Spleen (tissue), 7 donors: ENCODE measurements around the gene AKAP6.

Source experiments
- POLR2A ChIP-seq, 3 donors: fragments of 450-650 bp; IDR thresholded peaks; one replicate each; pipeline ENCODE4 v1.5.1; 2017; ENCODE audit warnings: antibody characterized with exemption in 3 of 3, mild to moderate bottlenecking in 1 of 3
- POLR2AphosphoS5 ChIP-seq, 3 donors: sonication (generic); formaldehyde crosslinking; IDR thresholded peaks; one replicate each; pipeline ENCODE4 v1.5.1; 2017; ENCODE audit warnings: antibody characterized with exemption in 3 of 3
- TF ChIP-seq, protein P1 (sequence below), 11 experiments: fragments of 200-600 bp in 7 of 11; fragments of 450-650 bp in 4 of 11; sonication (generic) in 4 of 11; IDR thresholded peaks in 8 of 11; conservative IDR thresholded peaks in 3 of 11; 1 replicate in 7 of 11; 2 replicates in 4 of 11; pipeline versions ENCODE4 v1.4.0 to v1.8.0; 2016 to 2021; ENCODE audit warnings: antibody characterized with exemption in 11 of 11, inconsistent platforms in 4 of 11, mild to moderate bottlenecking in 1 of 11
- donor health status: DM: no; HTN: no; CAD: no; lungs with moderate emphysema.
- donor health status: DM: no; HTN: no; CAD: no.
- donor health status: DM: no; HTN: no; CAD: no.

DNA sequence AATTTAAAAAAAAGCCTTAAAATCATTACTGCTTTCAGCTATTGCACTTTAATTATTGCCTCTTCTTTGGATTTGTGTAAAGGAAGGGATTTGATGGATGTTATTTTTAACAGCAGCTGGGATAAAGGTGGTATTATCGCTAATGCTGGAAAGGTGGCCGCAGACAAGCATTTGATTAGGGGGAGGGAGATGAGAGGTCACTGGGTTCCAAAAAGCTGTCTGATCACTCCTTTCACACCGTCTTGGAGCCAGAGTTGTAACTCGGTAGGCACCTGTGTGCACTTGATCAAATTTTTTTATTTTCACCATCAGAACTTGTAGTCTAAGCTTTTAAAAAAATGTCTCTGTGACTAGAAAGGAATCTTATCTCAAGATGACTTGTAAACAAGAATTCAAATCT, 99.8 kb downstream of the AKAP6 start:
- TF ChIP-seq, protein P1, sequence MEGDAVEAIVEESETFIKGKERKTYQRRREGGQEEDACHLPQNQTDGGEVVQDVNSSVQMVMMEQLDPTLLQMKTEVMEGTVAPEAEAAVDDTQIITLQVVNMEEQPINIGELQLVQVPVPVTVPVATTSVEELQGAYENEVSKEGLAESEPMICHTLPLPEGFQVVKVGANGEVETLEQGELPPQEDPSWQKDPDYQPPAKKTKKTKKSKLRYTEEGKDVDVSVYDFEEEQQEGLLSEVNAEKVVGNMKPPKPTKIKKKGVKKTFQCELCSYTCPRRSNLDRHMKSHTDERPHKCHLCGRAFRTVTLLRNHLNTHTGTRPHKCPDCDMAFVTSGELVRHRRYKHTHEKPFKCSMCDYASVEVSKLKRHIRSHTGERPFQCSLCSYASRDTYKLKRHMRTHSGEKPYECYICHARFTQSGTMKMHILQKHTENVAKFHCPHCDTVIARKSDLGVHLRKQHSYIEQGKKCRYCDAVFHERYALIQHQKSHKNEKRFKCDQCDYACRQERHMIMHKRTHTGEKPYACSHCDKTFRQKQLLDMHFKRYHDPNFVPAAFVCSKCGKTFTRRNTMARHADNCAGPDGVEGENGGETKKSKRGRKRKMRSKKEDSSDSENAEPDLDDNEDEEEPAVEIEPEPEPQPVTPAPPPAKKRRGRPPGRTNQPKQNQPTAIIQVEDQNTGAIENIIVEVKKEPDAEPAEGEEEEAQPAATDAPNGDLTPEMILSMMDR (IDR thresholded peaks at IDR 0.05 in 8 of 11, conservative IDR thresholded peaks at IDR 0.05 in 3 of 11): no peak
- TF ChIP-seq POLR2A (IDR thresholded peaks at IDR 0.05) (no peak), POLR2AphosphoS5 (IDR thresholded peaks at IDR 0.05) (no peak)
